Mesodermal cell (in vitro differentiated cells): ENCODE results near the gene COL6A5.
"Not testable (repeated sequence)": the region's sequence is repeated elsewhere in the genome, so short reads cannot be mapped to it uniquely, and the experiment has no call there.

Experiments used
- H3K27ac ChIP-seq: 2 replicates; pipeline ENCODE4 v1.7.0; 2013; ENCODE audit warnings: mild to moderate bottlenecking, low read depth, low read length, moderate library complexity; ENCODE audit not compliant: severe bottlenecking
- H3K36me3 ChIP-seq: 2 replicates; pipeline ENCODE4 v1.7.1; 2013; ENCODE audit warnings: mild to moderate bottlenecking, low read length, moderate library complexity; ENCODE audit not compliant: control insufficient read depth, insufficient read depth
- H3K4me1 ChIP-seq: one replicate; pipeline ENCODE4 v1.7.1; 2013; ENCODE audit warnings: mild to moderate bottlenecking, low read length; ENCODE audit not compliant: insufficient read depth, control insufficient read depth, poor library complexity, severe bottlenecking
- H3K4me3 ChIP-seq: 2 replicates; pipeline ENCODE4 v1.7.0; 2013; ENCODE audit warnings: low read length, control low read depth, mild to moderate bottlenecking; ENCODE audit not compliant: insufficient read depth, poor library complexity, severe bottlenecking; ENCODE audit errors: extremely low read depth
- H3K9me3 ChIP-seq: 2 replicates; pipeline ENCODE4 v1.7.1; 2013; ENCODE audit warnings: mild to moderate bottlenecking, low read length, moderate library complexity; ENCODE audit not compliant: control insufficient read depth
- WGBS, 2 experiments: methylation state at CpG; one replicate each; pipeline ENCODE4 v1.1.5; 2013; ENCODE audit warnings: missing lambda C conversion rate in 2 of 2; ENCODE audit not compliant: insufficient coverage in 2 of 2; 5-methylcytosine and 5-hydroxymethylcytosine counted together

The COL6A5 gene

GRCh38 chr3:130442284-130442683 lies 96.8 kb downstream of the COL6A5 start:
- H3K4me1 ChIP-seq, result no peaks in the 10 kb centered on the region
- H3K9me3 ChIP-seq, result no peaks in the 10 kb centered on the region
- no peaks in the 10 kb centered on the region for H3K36me3 ChIP-seq
- no peak overlapping the region for H3K4me3 ChIP-seq
- no peak overlapping the region for H3K27ac ChIP-seq
- WGBS, 2 experiments, result no CpG with 5 or more reads among the region's 1 CpG

GRCh38 chr3:130446840-130447239 lies 101.4 kb downstream of the COL6A5 start:
- not testable (repeated sequence) for H3K4me1 ChIP-seq, H3K27ac ChIP-seq, H3K36me3 ChIP-seq, H3K9me3 ChIP-seq, H3K4me3 ChIP-seq
- WGBS, 2 experiments, result no CpG with 5 or more reads among the region's 6 CpGs

GRCh38 chr3:130448155-130448554 lies 102.7 kb downstream of the COL6A5 start:
- H3K9me3 ChIP-seq, H3K27ac ChIP-seq, H3K4me1 ChIP-seq, H3K4me3 ChIP-seq, H3K36me3 ChIP-seq: not testable (repeated sequence)
- WGBS, 2 experiments, result 68 to 83% methylated on average over 1 to 4 of the region's 8 CpGs

- Histone ChIP-seq H3K4me3 (no peak overlapping the region), H3K36me3 (no peaks in the 10 kb centered on the region), H3K27ac (no peak overlapping the region), H3K4me1 (no peaks in the 10 kb centered on the region), H3K9me3 (no peaks in the 10 kb centered on the region)
- WGBS, 2 experiments, result no CpG with 5 or more reads among the region's 1 CpG
Observed at GRCh38 chr3:130456540-130456939, 111.1 kb downstream of the COL6A5 start.

DNA sequence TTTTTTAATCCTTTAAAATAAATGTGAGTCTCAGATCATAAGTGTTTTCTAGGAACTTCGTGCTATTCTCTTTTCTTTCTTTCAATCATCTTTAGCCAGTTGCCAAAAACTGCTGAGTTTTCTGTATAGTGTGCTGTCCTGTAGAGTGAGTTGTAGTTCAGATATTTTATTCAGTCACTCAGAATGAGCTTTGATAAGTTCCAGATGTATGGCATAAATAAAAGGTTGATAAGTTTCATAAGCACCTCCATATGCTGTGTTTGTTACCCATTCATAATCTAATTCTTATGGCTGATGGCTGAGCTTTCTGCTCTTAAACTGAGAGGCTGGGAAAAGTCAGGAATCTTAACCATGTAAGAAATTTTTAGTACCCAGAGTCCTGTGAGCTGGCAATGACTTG lies 112.2 kb downstream of the COL6A5 start:
- no CpG with 5 or more reads among the region's 1 CpG for WGBS, 2 experiments
- H3K36me3 ChIP-seq, result no peaks in the 10 kb centered on the region
- H3K4me1 ChIP-seq, result no peaks in the 10 kb centered on the region

GRCh38 chr3:130459944-130460343 lies 114.5 kb downstream of the COL6A5 start:
- no peaks in the 10 kb centered on the region for H3K9me3 ChIP-seq
- no peaks in the 10 kb centered on the region for H3K4me1 ChIP-seq
- no peak overlapping the region for H3K27ac ChIP-seq
- H3K4me3 ChIP-seq, result no peak overlapping the region
- no peaks in the 10 kb centered on the region for H3K36me3 ChIP-seq

More for the DNA sequence above, 112.2 kb downstream of the COL6A5 start:
- Histone ChIP-seq H3K9me3 (no peaks in the 10 kb centered on the region), H3K27ac (no peak overlapping the region), H3K4me3 (no peak overlapping the region)

GRCh38 chr3:130462089-130462488 lies 116.6 kb downstream of the COL6A5 start:
- Histone ChIP-seq H3K9me3 (no peaks in the 10 kb centered on the region), H3K36me3 (no peaks in the 10 kb centered on the region), H3K4me1 (no peaks in the 10 kb centered on the region), H3K27ac (no peak overlapping the region), H3K4me3 (no peak overlapping the region)
- 68 to 81% methylated on average over 3 to 4 of the region's 5 CpGs for WGBS, 2 experiments

GRCh38 chr3:130463221-130463620 lies 117.7 kb downstream of the COL6A5 start:
- Histone ChIP-seq H3K4me3 (no peak overlapping the region), H3K36me3 (no peaks in the 10 kb centered on the region), H3K27ac (no peak overlapping the region), H3K4me1 (peaks cover 6% of the 10 kb centered on the region), H3K9me3 (no peaks in the 10 kb centered on the region)
- WGBS, 2 experiments, result 71% methylated on average over 1 of the region's 1 CpG; no CpG with 5 or more reads in 1 of the 2 experiments

DNA sequence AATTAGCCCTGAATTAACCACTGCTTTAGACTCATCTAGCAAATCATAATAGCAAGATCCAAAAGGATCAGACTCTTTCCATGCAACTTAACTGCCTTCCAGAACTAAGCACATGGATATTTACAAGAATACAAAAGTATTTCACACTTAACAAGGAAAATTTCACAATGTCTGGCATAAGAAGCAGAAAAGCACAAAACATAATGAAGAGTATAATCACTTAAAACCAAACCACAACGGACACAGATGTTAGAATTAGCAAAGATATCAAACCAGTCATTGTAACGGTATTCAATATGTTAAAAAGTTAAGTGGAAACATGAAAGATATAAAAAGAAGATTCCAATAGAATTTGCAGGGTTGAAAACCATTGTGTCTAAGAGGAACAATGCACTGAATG lies 120.0 kb downstream of the COL6A5 start:
- no peaks in the 10 kb centered on the region for H3K9me3 ChIP-seq
- H3K27ac ChIP-seq, result no peak overlapping the region
- H3K36me3 ChIP-seq, result no peaks in the 10 kb centered on the region
- H3K4me3 ChIP-seq, result no peak overlapping the region
- WGBS, 2 experiments, result 100% methylated on average over 1 of the region's 2 CpGs; no CpG with 5 or more reads in 1 of the 2 experiments
- H3K4me1 ChIP-seq, result peaks cover 6% of the 10 kb centered on the region

DNA sequence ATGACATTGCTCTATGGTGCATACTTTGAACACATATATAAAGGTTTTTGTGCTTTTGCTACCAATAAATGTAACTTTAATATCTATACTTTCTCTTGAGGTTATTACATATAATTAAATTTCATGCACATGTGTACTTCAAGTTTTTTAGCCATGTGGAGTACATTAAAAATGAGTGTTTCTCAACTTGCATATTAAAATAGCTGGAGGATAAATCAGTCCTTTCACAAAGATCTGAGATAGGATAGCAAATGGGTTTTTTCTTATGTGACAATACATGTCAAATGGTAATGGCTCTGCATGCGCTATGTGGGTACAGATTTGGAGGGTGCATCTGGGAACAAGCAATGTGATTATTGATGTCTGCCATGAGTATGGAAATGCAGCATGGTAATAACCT lies 122.8 kb downstream of the COL6A5 start:
- Histone ChIP-seq H3K4me1 (peaks cover 6% of the 10 kb centered on the region), H3K27ac (no peak overlapping the region), H3K9me3 (no peaks in the 10 kb centered on the region), H3K4me3 (no peak overlapping the region), H3K36me3 (no peaks in the 10 kb centered on the region)
- WGBS, 2 experiments, result 100% methylated on average over 1 of the region's 1 CpG

DNA sequence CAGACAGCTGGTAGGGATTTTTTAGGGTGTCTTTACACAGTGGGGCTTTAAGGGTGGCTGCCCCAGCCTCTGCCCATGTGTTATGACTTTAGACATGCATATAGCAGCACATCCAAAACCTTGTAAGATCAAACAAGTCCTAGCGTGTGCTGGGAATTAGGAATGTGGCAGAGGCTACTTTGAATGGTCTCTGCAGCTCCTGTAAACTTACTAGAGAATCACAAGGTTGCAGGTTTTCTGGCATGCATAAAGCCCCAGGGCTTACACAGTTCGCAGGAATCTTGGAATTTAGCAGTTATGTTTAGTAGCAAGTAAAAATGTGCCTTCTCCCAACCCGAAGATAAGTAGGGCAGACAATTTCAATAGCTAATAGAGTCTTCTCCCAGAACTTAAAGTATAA lies 124.7 kb downstream of the COL6A5 start:
- no peak overlapping the region for H3K4me3 ChIP-seq
- WGBS, 2 experiments, result 69% methylated on average over 2 of the region's 3 CpGs; no CpG with 5 or more reads in 1 of the 2 experiments
- H3K9me3 ChIP-seq, result no peaks in the 10 kb centered on the region
- H3K27ac ChIP-seq, result no peak overlapping the region
- H3K36me3 ChIP-seq, result no peaks in the 10 kb centered on the region
- peaks cover 6% of the 10 kb centered on the region for H3K4me1 ChIP-seq

- no peaks in the 10 kb centered on the region for H3K36me3 ChIP-seq
- 73 to 88% methylated on average over 1 of the region's 2 CpGs for WGBS, 2 experiments
- H3K9me3 ChIP-seq, result no peaks in the 10 kb centered on the region
- H3K27ac ChIP-seq, result no peak overlapping the region
- H3K4me3 ChIP-seq, result no peak overlapping the region
- no peaks in the 10 kb centered on the region for H3K4me1 ChIP-seq
Observed at GRCh38 chr3:130473416-130473815, 127.9 kb downstream of the COL6A5 start.
